ENCODE data around the gene GBP1.
"Not testable (repeated sequence)": the region's sequence is repeated elsewhere in the genome, so short reads cannot be mapped to it uniquely, and the experiment has no call there.

The GBP1 gene

GRCh38 chr1:89029051-89029450 lies 36.0 kb downstream of the GBP1 start:
- in situ Hi-C loops (cut with HindIII; ENCODE audit: low pct_ligation_motif_present, low pct_unique_long_range_greater_than_20kb, low sequenced_read_pairs); DNase-seq: not testable (repeated sequence)

- in situ Hi-C loops (cut with HindIII; ENCODE audit: low pct_ligation_motif_present, low pct_unique_long_range_greater_than_20kb, low sequenced_read_pairs), result no loop called here
- no peak for DNase-seq
Measured at GRCh38 chr1:89025928-89026327, 39.1 kb downstream of the GBP1 start.

GRCh38 chr1:89023026-89023425 lies 42.0 kb downstream of the GBP1 start:
- in situ Hi-C loops (cut with HindIII; ENCODE audit: low pct_ligation_motif_present, low pct_unique_long_range_greater_than_20kb, low sequenced_read_pairs), result no loop called here
- no peak for DNase-seq

- DNase-seq, result peak; percentile 69
- in situ Hi-C loops (cut with HindIII; ENCODE audit: low pct_ligation_motif_present, low pct_unique_long_range_greater_than_20kb, low sequenced_read_pairs), result no loop called here
Measured at GRCh38 chr1:89022167-89022959, 42.6 kb downstream of the GBP1 start, which contains the start of gene GBP3. Gene GBP3, minus strand, starts transcription at chr1:89022866. Its CDS starts 2,145 bp downstream, at chr1:89020721.

GRCh38 chr1:89018318-89018717 lies 46.7 kb downstream of the GBP1 start:
- in situ Hi-C loops (cut with HindIII; ENCODE audit: low pct_ligation_motif_present, low pct_unique_long_range_greater_than_20kb, low sequenced_read_pairs); DNase-seq: not testable (repeated sequence)

GRCh38 chr1:89008511-89008910 lies 56.5 kb downstream of the GBP1 start:
- DNase-seq, result no peak
- in situ Hi-C loops (cut with HindIII; ENCODE audit: low pct_ligation_motif_present, low pct_unique_long_range_greater_than_20kb, low sequenced_read_pairs), result no loop called here

GRCh38 chr1:89005286-89006151 lies 59.5 kb downstream of the GBP1 start:
- in situ Hi-C loops (cut with HindIII; ENCODE audit: low pct_ligation_motif_present, low pct_unique_long_range_greater_than_20kb, low sequenced_read_pairs), result no loop called here
- DNase-seq, result no peak

Data from ACHN (cell line).